ENCODE measurements around the gene RNASEL.

The RNASEL gene

DNA sequence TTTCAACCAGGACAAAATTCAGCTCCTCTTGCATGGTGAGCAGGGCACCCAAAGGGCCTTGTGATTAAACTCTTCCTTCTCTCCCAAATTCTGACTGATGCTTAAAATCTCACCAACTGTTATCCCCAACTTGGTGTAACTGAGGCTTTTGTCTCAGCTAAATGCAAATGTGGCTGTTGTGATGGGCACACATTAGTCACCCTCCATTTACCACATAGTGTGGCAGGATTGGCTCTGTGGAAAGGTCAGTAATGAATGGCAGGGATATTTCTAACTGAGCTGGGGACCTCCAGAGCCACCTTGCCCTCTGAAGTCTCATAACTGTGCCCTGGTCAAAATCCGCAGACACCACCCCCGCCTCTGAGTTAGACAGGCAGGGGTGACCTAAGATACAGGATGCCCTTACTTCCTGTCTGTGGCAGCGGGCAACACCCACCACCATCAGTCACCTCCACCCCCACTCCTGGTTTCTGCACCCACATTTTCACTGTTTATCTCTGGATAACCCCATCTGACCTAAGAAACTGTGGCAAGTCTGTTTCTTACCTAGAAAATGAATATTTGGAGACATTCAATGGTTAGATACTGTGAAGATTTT lies 40.5 kb upstream of the RNASEL start:
- Histone ChIP-seq H3K27ac (ENCODE audit: low read depth, low read length) (no peak overlapping the region), H3K4me1 (ENCODE audit: insufficient read depth, low read length) (no peaks in the 10 kb centered on the region)

DNA sequence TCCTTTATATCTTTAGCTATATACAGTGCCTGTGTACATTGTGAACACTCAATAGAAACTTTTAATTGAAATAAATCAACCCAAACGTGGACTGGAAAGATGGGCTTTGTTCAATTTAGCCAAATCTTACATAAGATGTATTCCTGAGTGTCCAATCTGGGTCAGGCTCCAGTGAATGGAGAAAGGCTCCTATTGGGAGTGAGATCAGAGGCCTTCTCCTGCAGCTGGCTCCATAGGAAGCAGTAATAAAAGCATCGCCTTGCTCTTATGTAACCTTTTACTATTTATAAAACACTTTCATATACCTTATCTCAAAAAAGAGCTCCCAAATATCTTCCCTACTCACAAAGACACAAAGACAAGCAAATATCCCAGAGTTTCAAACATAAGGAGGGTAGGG lies 40.0 kb upstream of the RNASEL start:
- Histone ChIP-seq H3K27ac (ENCODE audit: low read depth, low read length) (no peak overlapping the region), H3K27me3 (ENCODE audit: control insufficient read depth in 1 of 2, insufficient read depth in 2 of 2, low read length in 2 of 2) (no peaks in the 10 kb centered on the region), H3K9me3 (ENCODE audit: low read length) (no peaks in the 10 kb centered on the region), H3K4me3 (ENCODE audit: low read depth in 1 of 2, low read length in 2 of 2) (no peak overlapping the region), H3K36me3 (ENCODE audit: insufficient read depth, low read length) (no peaks in the 10 kb centered on the region), H3K9ac (ENCODE audit: low read length) (no peak overlapping the region), H3K4me1 (ENCODE audit: insufficient read depth, low read length) (no peaks in the 10 kb centered on the region)

More for the DNA sequence above, 40.5 kb upstream of the RNASEL start:
- Histone ChIP-seq H3K9me3 (ENCODE audit: low read length) (no peaks in the 10 kb centered on the region), H3K9ac (ENCODE audit: low read length) (no peak overlapping the region), H3K4me3 (ENCODE audit: low read depth in 1 of 2, low read length in 2 of 2) (no peak overlapping the region), H3K36me3 (ENCODE audit: insufficient read depth, low read length) (no peaks in the 10 kb centered on the region), H3K27me3 (ENCODE audit: control insufficient read depth in 1 of 2, insufficient read depth in 2 of 2, low read length in 2 of 2) (no peaks in the 10 kb centered on the region)

DNA sequence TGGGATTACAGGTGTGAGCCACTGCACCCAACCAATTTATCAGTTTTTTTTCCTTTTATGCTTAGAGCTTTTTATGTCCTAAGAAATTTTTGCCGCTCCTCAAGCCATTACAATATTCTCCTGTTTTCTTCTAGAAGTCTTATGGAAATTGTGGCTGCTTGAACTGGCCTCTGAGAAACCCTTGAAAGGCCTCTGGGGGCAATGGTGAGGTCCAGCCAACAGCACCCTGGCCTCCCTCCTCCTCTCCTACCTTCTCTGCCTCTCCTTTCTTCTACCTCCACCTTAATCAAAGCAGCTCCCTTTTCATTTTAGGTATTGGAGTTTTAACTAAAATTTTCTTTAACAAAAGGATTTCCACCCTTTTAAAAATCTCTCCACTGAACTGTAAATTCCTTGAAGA lies 39.6 kb upstream of the RNASEL start:
- Histone ChIP-seq H3K4me3 (ENCODE audit: low read depth in 1 of 2, low read length in 2 of 2) (no peak overlapping the region), H3K27me3 (ENCODE audit: control insufficient read depth in 1 of 2, insufficient read depth in 2 of 2, low read length in 2 of 2) (no peaks in the 10 kb centered on the region), H3K9ac (ENCODE audit: low read length) (no peak overlapping the region), H3K27ac (ENCODE audit: low read depth, low read length) (no peak overlapping the region), H3K9me3 (ENCODE audit: low read length) (no peaks in the 10 kb centered on the region), H3K36me3 (ENCODE audit: insufficient read depth, low read length) (no peaks in the 10 kb centered on the region), H3K4me1 (ENCODE audit: insufficient read depth, low read length) (no peaks in the 10 kb centered on the region)

DNA sequence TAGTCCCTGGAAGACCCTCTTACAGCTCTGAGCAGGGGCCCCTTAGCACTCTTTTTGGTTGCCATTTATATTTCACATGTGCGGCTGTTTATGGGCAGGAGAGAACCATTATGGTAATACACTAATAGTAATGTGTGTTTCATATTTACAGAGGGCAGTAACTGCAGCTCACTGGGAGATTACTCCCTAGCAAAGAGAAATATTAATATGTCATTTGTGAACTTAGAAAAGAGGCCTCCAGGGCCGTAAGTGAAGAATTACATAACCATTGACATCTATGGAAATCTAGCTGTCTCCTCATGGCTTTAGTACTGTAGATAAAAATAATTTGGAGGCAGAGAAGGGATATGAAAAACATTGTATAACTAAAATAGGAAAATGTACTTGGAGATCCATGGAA lies 38.6 kb upstream of the RNASEL start:
- no peak overlapping the region for H3K9ac ChIP-seq (ENCODE audit: low read length)
- no peaks in the 10 kb centered on the region for H3K4me1 ChIP-seq (ENCODE audit: insufficient read depth, low read length)
- no peaks in the 10 kb centered on the region for H3K27me3 ChIP-seq (ENCODE audit: control insufficient read depth in 1 of 2, insufficient read depth in 2 of 2, low read length in 2 of 2)
- H3K36me3 ChIP-seq (ENCODE audit: insufficient read depth, low read length): no peaks in the 10 kb centered on the region
- H3K27ac ChIP-seq (ENCODE audit: low read depth, low read length): no peak overlapping the region
- no peak overlapping the region for H3K4me3 ChIP-seq (ENCODE audit: low read depth in 1 of 2, low read length in 2 of 2)
- no peaks in the 10 kb centered on the region for H3K9me3 ChIP-seq (ENCODE audit: low read length)

DNA sequence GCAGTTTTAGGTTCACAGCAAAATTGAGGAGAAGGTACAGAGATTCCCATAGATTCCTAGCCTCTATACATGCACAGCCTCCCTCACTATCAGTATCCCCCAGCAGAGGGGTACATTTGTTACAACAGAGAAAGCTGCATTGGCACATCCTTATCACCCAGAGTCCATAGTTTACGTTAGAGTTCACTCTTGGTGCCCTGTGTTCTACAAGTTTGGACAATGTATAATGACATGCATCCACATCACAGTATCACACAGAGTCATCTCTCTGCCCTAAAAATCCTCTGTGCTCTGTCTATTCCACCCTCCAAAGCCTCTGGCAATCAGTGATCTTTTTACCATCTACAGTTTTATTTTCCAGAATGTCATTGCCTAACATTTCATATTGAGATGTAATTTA lies 37.5 kb upstream of the RNASEL start:
- Histone ChIP-seq H3K27me3 (ENCODE audit: control insufficient read depth in 1 of 2, insufficient read depth in 2 of 2, low read length in 2 of 2) (no peaks in the 10 kb centered on the region), H3K27ac (ENCODE audit: low read depth, low read length) (no peak overlapping the region), H3K4me3 (ENCODE audit: low read depth in 1 of 2, low read length in 2 of 2) (no peak overlapping the region), H3K9me3 (ENCODE audit: low read length) (no peaks in the 10 kb centered on the region), H3K9ac (ENCODE audit: low read length) (no peak overlapping the region), H3K4me1 (ENCODE audit: insufficient read depth, low read length) (no peaks in the 10 kb centered on the region), H3K36me3 (ENCODE audit: insufficient read depth, low read length) (no peaks in the 10 kb centered on the region)

DNA sequence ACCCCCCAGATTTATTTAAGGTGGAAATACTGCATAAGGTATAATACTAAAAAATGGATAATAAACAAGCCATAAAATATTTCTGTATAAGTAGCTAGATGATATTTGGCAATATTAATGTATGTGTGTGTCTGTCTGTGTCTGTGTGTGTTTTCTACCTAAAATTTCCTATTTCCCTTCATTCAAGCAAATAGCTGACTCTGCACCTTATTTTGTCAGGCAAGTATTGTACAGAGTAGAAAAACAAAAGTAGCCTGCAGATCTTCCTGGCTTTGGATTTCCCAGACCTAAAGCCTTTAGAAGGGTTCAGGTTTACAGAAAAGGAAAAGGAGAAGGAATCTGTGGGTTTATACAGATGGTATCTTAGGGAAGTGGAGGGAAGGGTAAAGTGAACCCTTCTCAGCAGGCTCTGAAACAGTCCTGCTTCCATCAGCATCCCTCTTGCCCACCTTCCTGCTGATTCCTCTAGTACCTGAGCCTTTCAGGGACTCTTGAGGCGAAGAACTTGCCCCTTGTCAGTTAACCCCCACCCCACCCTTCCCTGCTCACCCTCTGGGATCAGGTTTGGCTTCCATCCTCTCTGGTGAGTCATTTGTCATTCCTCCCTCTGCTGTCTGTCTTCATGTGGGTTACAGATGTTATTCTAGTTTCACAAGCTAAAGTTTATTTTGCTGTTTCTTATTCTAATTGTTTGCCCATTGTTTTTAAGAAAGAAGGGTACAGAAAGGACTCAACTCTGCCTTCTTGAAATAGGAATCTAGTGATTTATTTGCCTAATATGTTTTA lies 36.9 kb upstream of the RNASEL start:
- Histone ChIP-seq H3K9me3 (ENCODE audit: low read length) (no peaks in the 10 kb centered on the region), H3K36me3 (ENCODE audit: insufficient read depth, low read length) (no peaks in the 10 kb centered on the region), H3K27me3 (ENCODE audit: control insufficient read depth in 1 of 2, insufficient read depth in 2 of 2, low read length in 2 of 2) (no peaks in the 10 kb centered on the region), H3K9ac (ENCODE audit: low read length) (no peak overlapping the region), H3K4me3 (ENCODE audit: low read depth in 1 of 2, low read length in 2 of 2) (no peak overlapping the region), H3K4me1 (ENCODE audit: insufficient read depth, low read length) (no peaks in the 10 kb centered on the region), H3K27ac (ENCODE audit: low read depth, low read length) (no peak overlapping the region)

DNA sequence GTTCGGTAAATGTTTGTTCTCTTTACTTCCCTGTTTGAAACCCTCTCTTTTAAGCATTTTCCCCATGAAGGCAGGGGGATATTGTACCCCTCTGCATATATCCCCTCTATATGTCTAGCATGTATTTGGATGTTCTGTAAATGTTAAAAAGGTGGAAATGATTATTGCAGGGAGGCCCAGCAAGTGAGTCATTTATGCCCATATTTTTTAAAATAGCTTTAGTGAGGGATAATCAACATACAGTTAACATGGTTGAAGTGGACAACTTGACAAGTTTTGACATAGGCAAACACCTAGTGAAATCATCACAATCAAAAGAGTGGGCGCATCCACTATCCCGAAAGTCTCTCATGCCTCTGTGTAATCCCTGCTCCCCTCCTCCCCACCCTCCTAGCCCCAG lies 36.0 kb upstream of the RNASEL start:
- Histone ChIP-seq H3K4me1 (ENCODE audit: insufficient read depth, low read length) (no peaks in the 10 kb centered on the region), H3K9me3 (ENCODE audit: low read length) (no peaks in the 10 kb centered on the region), H3K4me3 (ENCODE audit: low read depth in 1 of 2, low read length in 2 of 2) (no peak overlapping the region), H3K27ac (ENCODE audit: low read depth, low read length) (no peak overlapping the region), H3K27me3 (ENCODE audit: control insufficient read depth in 1 of 2, insufficient read depth in 2 of 2, low read length in 2 of 2) (no peaks in the 10 kb centered on the region), H3K9ac (ENCODE audit: low read length) (no peak overlapping the region), H3K36me3 (ENCODE audit: insufficient read depth, low read length) (no peaks in the 10 kb centered on the region)

DNA sequence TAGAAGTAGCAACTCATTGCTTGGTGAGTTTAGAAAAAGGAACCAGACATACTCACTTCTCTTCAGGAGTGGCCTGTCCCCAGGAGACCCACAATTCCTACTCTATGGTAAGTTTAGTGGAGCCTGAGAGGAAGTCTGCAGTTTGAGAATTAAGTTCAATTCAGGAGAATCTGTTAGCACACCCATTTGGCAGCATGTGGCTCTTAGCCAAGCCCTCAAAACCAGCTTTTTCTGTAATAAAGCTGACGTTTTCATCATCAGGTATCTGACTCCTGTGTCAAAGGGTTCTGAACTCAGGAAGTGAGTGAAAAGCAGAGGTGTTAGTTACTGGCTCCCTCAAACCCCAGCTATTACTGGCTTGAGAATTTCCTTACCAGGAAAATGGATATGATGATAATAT lies 35.5 kb upstream of the RNASEL start:
- H3K27me3 ChIP-seq (ENCODE audit: control insufficient read depth in 1 of 2, insufficient read depth in 2 of 2, low read length in 2 of 2): no peaks in the 10 kb centered on the region
- no peaks in the 10 kb centered on the region for H3K4me1 ChIP-seq (ENCODE audit: insufficient read depth, low read length)
- H3K9me3 ChIP-seq (ENCODE audit: low read length): no peaks in the 10 kb centered on the region
- no peak overlapping the region for H3K9ac ChIP-seq (ENCODE audit: low read length)
- no peaks in the 10 kb centered on the region for H3K36me3 ChIP-seq (ENCODE audit: insufficient read depth, low read length)
- H3K27ac ChIP-seq (ENCODE audit: low read depth, low read length): no peak overlapping the region
- no peak overlapping the region for H3K4me3 ChIP-seq (ENCODE audit: low read depth in 1 of 2, low read length in 2 of 2)

DNA sequence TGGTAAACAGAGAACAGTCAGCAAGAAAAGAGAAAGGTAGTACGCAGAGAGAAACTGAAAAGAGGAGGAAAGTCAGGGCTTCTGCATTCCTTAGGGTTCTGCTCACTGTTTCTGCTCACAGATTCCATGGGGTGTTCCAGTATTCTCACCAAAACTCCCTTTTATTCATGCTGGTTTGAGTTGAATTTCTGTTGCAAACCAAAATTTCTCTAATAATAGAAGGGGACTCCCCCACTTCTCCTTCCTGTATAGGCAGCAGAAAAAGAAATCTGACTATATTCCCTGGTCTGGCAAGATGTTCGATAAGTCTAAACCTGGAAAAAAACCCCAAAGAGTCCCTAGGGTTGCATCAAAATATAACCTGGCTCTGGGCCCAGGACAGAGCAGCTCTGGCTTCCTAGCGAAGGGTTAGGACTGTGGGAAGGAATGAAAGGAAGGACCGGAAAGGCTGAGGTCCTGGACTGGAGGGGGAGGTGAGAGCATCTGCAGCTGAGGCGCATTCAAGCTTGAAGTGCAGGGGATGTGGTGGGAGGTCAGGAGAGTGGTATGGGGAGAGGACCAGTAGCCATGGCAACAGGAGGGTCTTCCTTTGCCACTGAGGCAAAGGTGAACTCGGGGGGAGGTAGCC lies 34.0 kb upstream of the RNASEL start:
- Histone ChIP-seq H3K27ac (ENCODE audit: low read depth, low read length) (no peak overlapping the region), H3K4me3 (ENCODE audit: low read depth in 1 of 2, low read length in 2 of 2) (no peak overlapping the region), H3K27me3 (ENCODE audit: control insufficient read depth in 1 of 2, insufficient read depth in 2 of 2, low read length in 2 of 2) (no peaks in the 10 kb centered on the region), H3K36me3 (ENCODE audit: insufficient read depth, low read length) (no peaks in the 10 kb centered on the region), H3K4me1 (ENCODE audit: insufficient read depth, low read length) (no peaks in the 10 kb centered on the region), H3K9me3 (ENCODE audit: low read length) (no peaks in the 10 kb centered on the region), H3K9ac (ENCODE audit: low read length) (no peak overlapping the region)

DNA sequence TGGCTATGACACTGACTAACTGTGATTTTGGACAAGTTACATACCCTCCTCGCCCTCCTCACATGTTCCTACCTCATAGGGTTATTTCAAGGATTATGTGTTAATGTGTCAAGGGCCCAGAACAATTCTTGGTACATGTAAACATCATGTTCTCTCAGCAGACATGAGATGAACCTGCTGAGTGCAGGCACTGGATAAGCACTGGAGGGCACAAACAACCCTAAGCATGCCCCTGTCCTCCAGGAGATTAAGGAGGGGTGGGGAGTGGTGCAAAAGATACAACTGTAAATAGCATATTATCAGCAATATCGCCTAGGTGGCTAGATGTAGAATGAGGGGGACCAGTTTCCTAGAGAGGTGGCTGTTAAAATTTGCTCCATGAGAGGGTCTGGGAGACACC lies 32.9 kb upstream of the RNASEL start:
- Histone ChIP-seq H3K9ac (ENCODE audit: low read length) (no peak overlapping the region), H3K27me3 (ENCODE audit: control insufficient read depth in 1 of 2, insufficient read depth in 2 of 2, low read length in 2 of 2) (no peaks in the 10 kb centered on the region), H3K9me3 (ENCODE audit: low read length) (no peaks in the 10 kb centered on the region), H3K4me1 (ENCODE audit: insufficient read depth, low read length) (no peaks in the 10 kb centered on the region), H3K27ac (ENCODE audit: low read depth, low read length) (no peak overlapping the region), H3K36me3 (ENCODE audit: insufficient read depth, low read length) (no peaks in the 10 kb centered on the region), H3K4me3 (ENCODE audit: low read depth in 1 of 2, low read length in 2 of 2) (no peak overlapping the region)

DNA sequence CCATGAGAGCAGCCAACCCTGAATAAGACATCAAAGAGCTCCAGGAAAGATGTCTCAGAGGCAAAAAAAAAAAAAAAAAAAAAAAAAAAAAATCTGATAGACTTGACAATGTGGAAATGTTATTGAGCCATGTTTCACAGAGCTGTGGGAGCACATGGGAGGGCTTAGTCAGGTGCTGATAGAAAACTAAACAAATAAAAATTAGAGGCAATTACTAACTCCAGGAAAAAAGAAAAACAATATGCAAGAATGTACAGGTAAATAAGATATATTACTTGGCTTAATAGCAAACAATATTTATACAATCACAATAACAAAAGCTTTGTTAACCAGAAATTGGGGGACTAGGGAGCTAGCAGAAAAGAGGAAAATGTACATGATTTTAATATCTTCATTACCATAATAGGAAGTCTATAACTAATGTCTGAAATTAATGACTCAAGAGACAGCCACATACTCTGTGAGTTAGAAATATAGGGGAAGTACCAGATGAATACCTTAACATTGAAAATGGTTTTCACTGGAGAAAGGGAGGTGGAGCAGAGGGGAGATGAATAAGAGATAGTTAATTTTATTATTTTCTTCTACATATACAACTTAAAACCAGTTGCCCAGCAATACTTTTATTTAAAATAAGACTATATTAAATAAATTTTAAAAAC lies 32.0 kb upstream of the RNASEL start:
- Histone ChIP-seq H3K9me3 (ENCODE audit: low read length) (no peaks in the 10 kb centered on the region), H3K27me3 (ENCODE audit: control insufficient read depth in 1 of 2, insufficient read depth in 2 of 2, low read length in 2 of 2) (no peaks in the 10 kb centered on the region), H3K4me1 (ENCODE audit: insufficient read depth, low read length) (peaks cover 6% of the 10 kb centered on the region), H3K36me3 (ENCODE audit: insufficient read depth, low read length) (no peaks in the 10 kb centered on the region), H3K4me3 (ENCODE audit: low read depth in 1 of 2, low read length in 2 of 2) (no peak overlapping the region), H3K9ac (ENCODE audit: low read length) (no peak overlapping the region), H3K27ac (ENCODE audit: low read depth, low read length) (no peak overlapping the region)

Data from muscle layer of colon (tissue), 2 donors.